ENCODE results near the gene FBXW12.

Gene FBXW12

DNA sequence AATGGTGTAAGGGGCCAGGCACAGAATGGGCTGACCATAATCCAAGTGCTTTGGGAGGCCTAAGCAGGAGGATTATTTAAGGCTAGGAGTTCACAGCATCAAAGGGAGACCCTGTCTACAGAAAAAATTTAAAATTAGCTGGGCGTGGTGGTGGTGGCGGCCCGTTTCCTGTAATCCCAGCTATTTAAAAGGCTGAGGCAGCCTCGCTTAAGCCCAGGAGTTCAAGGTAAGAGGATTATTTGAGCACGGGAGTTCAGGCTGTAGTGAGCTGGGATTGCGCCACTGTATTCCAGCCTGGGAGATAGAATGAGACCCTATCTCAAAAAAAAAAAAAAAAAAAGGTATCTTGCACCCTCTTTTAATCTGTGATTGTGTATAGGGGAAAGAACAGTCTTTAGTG is 69.9 kb downstream of the FBXW12 start:
- no peaks in the 10 kb centered on the region for H3K27me3 Mint-ChIP-seq
- H3K9me3 Mint-ChIP-seq (ENCODE audit: low read depth), result no peaks in the 10 kb centered on the region
- H3K27ac Mint-ChIP-seq, result peak overlapping the region; percentile 72
- peaks cover 48% of the 10 kb centered on the region for H3K4me1 Mint-ChIP-seq (ENCODE audit: low read depth)
- no peaks in the 10 kb centered on the region for H3K36me3 Mint-ChIP-seq
- H3K4me3 Mint-ChIP-seq, result peak overlapping the region; percentile 98

Measured in activated naive CD8-positive, alpha-beta T cell (primary cell).